Measurements from ENCODE around the gene PID1. TPM values are rescaled to one million over a fixed set of nuclear protein-coding genes. Genes with fewer than 3 reads are reported as not detected.

Gene PID1
- total and polyA plus RNA-seq, 2 donors (not counting 1 experiment from before 2014, with no cell fraction given), result 0.10 TPM; not detected in 1

GRCh38 chr2:229127471-229127870, 143.6 kb downstream of the PID1 start:
- H3K27me3 ChIP-seq (replicated peaks in 1 of 4; ENCODE audit: control extremely low read depth in 1 of 4, control insufficient read depth in 3 of 4, insufficient read depth in 4 of 4, low read length in 3 of 4), result no peaks in the 10 kb centered on the region
- no peaks in the 10 kb centered on the region for H3K9me3 ChIP-seq (ENCODE audit: control extremely low read depth in 1 of 3, control insufficient read depth in 2 of 3, insufficient read depth in 1 of 3, low read length in 2 of 3)
- H3K79me2 ChIP-seq (ENCODE audit: control insufficient read depth, insufficient read depth, low read length), result no peaks in the 10 kb centered on the region
- TF ChIP-seq CTCF (IDR thresholded peaks at IDR 0.05) (no peak), EZH2 (IDR thresholded peaks at IDR 0.05; ENCODE audit: borderline replicate concordance, insufficient read depth, low read depth, low read length, poor library complexity, severe bottlenecking) (no peak)
- H3K4me1 Mint-ChIP-seq, result no peaks in the 10 kb centered on the region
- intact Hi-C loops (cut with micrococcal nuclease), result no loop called here
- H3K27ac Mint-ChIP-seq, result no peak overlapping the region
- no peaks in the 10 kb centered on the region for H3K27me3 Mint-ChIP-seq
- no peak overlapping the region for H2AFZ ChIP-seq (ENCODE audit: insufficient read depth, low read depth, low read length, poor library complexity, severe bottlenecking)
- POLR2A ChIA-PET, result no interaction called here
- no peak overlapping the region for H3K27ac ChIP-seq (ENCODE audit: low read length in 2 of 2)
- H3K36me3 ChIP-seq (replicated peaks in 1 of 2; ENCODE audit: control extremely low read depth in 1 of 2, control insufficient read depth in 1 of 2, extremely low read depth in 1 of 2, insufficient read depth in 2 of 2, low read length in 1 of 2), result no peaks in the 10 kb centered on the region
- WGBS (ENCODE audit: insufficient coverage), result 69% methylated on average over 3 of the region's 4 CpGs
- H3K4me1 ChIP-seq (ENCODE audit: control insufficient read depth in 2 of 2, insufficient read depth in 2 of 2, low read length in 2 of 2), result no peaks in the 10 kb centered on the region
- no peaks in the 10 kb centered on the region for H4K20me1 ChIP-seq (ENCODE audit: control insufficient read depth, insufficient read depth, low read length, poor library complexity, severe bottlenecking)
- H3K4me3 Mint-ChIP-seq, result no peak overlapping the region
- CTCF ChIA-PET, result no interaction called here
- peaks cover 5% of the 10 kb centered on the region for H3K9me3 Mint-ChIP-seq (ENCODE audit: insufficient read depth)
- H3K4me3 ChIP-seq (ENCODE audit: control extremely low read depth in 1 of 5, extremely low read depth in 1 of 5, insufficient read depth in 1 of 5, low read depth in 2 of 5, low read length in 4 of 5), result no peak overlapping the region
- DNase-seq (no peak), ATAC-seq (ENCODE audit: low read depth) (no peak)
- H3K9ac ChIP-seq (ENCODE audit: low read length), result no peak overlapping the region
- H3K4me2 ChIP-seq (replicated peaks; ENCODE audit: low read depth, low read length, poor library complexity, severe bottlenecking), result no peak overlapping the region

- H3K4me3 Mint-ChIP-seq, result no peak overlapping the region
- DNase-seq, result no peak
- H3K27ac Mint-ChIP-seq, result no peak overlapping the region
- H2AFZ ChIP-seq (ENCODE audit: insufficient read depth, low read depth, low read length, poor library complexity, severe bottlenecking), result no peak overlapping the region
- H3K27me3 Mint-ChIP-seq, result no peaks in the 10 kb centered on the region
- CTCF ChIA-PET, result no interaction called here
- intact Hi-C loops (cut with micrococcal nuclease), result no loop called here
- no peak overlapping the region for H3K4me3 ChIP-seq (ENCODE audit: control extremely low read depth in 1 of 5, extremely low read depth in 1 of 5, insufficient read depth in 1 of 5, low read depth in 2 of 5, low read length in 4 of 5)
- no peak overlapping the region for H3K9ac ChIP-seq (ENCODE audit: low read length)
- TF ChIP-seq EZH2 (IDR thresholded peaks at IDR 0.05; ENCODE audit: borderline replicate concordance, insufficient read depth, low read depth, low read length, poor library complexity, severe bottlenecking), result no peak
- peaks cover 0 to 3% (median 0%) of the 10 kb centered on the region in 3 donors for H3K9me3 ChIP-seq (ENCODE audit: control extremely low read depth in 1 of 3, control insufficient read depth in 2 of 3, insufficient read depth in 1 of 3, low read length in 2 of 3)
- H3K4me2 ChIP-seq (replicated peaks; ENCODE audit: low read depth, low read length, poor library complexity, severe bottlenecking), result no peak overlapping the region
- H3K36me3 ChIP-seq (replicated peaks in 1 of 2; ENCODE audit: control extremely low read depth in 1 of 2, control insufficient read depth in 1 of 2, extremely low read depth in 1 of 2, insufficient read depth in 2 of 2, low read length in 1 of 2), result no peaks in the 10 kb centered on the region
- H3K79me2 ChIP-seq (ENCODE audit: control insufficient read depth, insufficient read depth, low read length), result no peaks in the 10 kb centered on the region
- POLR2A ChIA-PET, result no interaction called here
- H3K27me3 ChIP-seq (replicated peaks in 1 of 4; ENCODE audit: control extremely low read depth in 1 of 4, control insufficient read depth in 3 of 4, insufficient read depth in 4 of 4, low read length in 3 of 4), result no peaks in the 10 kb centered on the region
- no peak for ATAC-seq (ENCODE audit: low read depth)
- WGBS (ENCODE audit: insufficient coverage), result 100% methylated on average over 2 of the region's 2 CpGs
- H3K27ac ChIP-seq (ENCODE audit: low read length in 2 of 2), result no peak overlapping the region
- H3K4me1 Mint-ChIP-seq, result no peaks in the 10 kb centered on the region
- H3K9me3 Mint-ChIP-seq (ENCODE audit: insufficient read depth), result peaks cover 5% of the 10 kb centered on the region
- no peaks in the 10 kb centered on the region for H4K20me1 ChIP-seq (ENCODE audit: control insufficient read depth, insufficient read depth, low read length, poor library complexity, severe bottlenecking)
- H3K4me1 ChIP-seq (ENCODE audit: control insufficient read depth in 2 of 2, insufficient read depth in 2 of 2, low read length in 2 of 2), result no peaks in the 10 kb centered on the region
These were observed 145.0 kb downstream of the PID1 start for GRCh38 chr2:229126066-229126465.
